NCI-H748 (cell line): ENCODE results near the gene PSMF1.

Source experiments
- DNase-seq: peaks from one replicate; lab custom pipeline; 2025; ENCODE audit not compliant: unreplicated experiment; lab: John Stamatoyannopoulos, UW

The PSMF1 gene

GRCh38 chr20:1188347-1188746, 69.9 kb downstream of the PSMF1 start:
- DNase-seq: no peak

DNA sequence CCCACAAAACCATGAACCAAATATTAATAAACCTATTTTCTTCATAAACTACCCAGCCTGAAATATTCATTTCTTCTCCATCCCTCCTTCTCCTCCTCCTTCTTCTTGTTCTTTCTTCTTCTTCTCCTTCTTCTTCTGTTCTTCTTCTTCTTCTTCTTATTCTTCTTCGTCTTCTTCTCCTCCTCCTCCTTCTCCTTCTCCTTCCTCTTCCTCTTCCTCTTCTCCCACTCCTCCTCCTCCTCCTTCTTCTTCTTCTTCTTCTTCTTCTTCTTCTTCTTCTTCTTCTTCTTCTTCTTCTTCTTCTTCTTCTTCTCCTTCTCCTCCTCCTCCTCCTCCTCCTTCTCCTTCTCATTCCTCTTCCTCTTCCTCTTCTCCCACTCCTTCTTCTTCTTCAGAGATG, 71.4 kb downstream of the PSMF1 start:
- DNase-seq: no peak

- DNase-seq: no peak
Measured at GRCh38 chr20:1190847-1191246, 72.4 kb downstream of the PSMF1 start.

DNA sequence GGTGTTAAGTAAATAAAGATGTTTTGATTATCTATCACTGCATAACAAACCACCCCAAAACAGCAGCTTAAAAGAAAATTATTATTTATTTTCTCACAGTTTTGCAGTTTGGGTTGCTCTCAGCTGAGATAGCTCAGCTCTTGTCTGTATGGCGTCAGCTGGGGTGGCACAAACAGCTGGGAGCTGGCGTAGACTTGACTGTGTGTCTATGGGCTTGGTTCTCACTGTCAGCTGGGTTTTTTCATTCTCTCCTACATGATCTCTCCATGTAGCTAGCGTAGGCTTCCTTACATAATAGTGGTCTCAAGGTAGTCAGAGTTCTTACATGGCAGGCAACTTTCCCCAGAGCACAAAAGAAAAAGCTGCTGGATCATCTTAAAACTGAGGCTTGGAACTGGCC, 72.9 kb downstream of the PSMF1 start:
- no peak for DNase-seq

- no peak for DNase-seq
Measured at GRCh38 chr20:1195226-1195625, 76.8 kb downstream of the PSMF1 start.

GRCh38 chr20:1196634-1197033, 78.2 kb downstream of the PSMF1 start:
- no peak for DNase-seq

- no peak for DNase-seq
Measured at GRCh38 chr20:1197801-1198200, 79.4 kb downstream of the PSMF1 start.

DNA sequence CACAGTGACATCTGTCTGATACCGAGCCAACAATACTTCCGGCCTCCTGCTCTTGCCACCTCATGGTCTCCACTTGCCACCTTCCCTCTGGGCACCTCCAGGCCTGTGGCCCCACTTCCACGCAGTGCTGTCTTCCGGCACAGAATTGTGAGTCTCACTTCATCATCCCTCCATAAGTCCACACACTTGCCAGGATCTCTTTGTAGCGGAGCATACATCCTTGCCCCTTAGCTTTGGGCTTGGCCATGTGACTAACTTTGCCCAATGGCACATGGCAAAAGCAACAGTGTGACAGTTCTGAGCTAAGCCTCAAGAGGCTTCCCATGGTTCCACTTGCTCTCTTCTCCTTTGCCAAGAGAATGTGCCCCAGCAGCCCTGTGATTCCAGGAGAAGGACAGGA, 80.3 kb downstream of the PSMF1 start:
- DNase-seq: no peak

GRCh38 chr20:1199212-1199873, 80.9 kb downstream of the PSMF1 start:
- no peak for DNase-seq

DNA sequence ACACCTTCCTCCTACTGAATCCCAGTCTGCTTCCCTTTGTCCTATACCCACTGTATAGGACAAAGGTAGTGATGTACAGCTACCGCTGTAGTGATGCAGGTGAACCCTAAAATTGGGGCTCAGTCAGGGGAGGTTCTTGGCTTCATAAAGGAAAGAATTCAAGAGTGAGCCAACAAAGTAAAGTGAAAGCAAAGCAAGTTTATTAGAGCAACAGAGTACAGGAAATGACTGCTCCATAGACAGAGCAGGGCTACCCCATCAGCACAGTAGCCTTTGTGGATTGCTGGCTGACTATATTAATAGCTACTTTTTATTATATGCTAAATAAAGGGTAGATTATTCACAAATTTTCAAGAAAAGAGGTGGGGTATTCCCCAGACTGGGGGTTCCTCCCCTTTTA, 81.6 kb downstream of the PSMF1 start:
- no peak for DNase-seq

GRCh38 chr20:1202762-1203504, 84.5 kb downstream of the PSMF1 start, which contains the start of gene C20orf202:
TSS of gene C20orf202 (plus strand) at chr20:1203454. CDS start at chr20:1203586, 132 bp downstream.
- DNase-seq: no peak

DNA sequence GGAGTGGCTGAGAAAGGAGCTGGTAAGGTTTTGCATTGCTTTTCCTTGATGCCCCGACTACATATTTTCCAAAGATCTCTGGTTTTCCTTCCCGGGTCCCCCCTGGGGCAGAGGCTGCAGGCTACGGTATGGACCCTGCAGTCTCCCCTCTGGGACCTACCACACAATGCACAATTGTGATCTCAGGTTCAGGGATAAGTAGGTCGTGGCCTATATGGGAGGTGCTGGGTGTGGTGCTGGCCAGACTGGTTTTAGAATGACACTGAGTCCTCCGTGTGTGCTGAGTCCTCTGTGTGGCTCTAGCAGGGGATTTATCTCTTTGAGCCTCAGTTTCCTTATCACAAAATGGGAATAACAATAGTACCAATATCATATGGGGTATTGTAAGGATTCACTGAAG, 85.2 kb downstream of the PSMF1 start:
- no peak for DNase-seq

DNA sequence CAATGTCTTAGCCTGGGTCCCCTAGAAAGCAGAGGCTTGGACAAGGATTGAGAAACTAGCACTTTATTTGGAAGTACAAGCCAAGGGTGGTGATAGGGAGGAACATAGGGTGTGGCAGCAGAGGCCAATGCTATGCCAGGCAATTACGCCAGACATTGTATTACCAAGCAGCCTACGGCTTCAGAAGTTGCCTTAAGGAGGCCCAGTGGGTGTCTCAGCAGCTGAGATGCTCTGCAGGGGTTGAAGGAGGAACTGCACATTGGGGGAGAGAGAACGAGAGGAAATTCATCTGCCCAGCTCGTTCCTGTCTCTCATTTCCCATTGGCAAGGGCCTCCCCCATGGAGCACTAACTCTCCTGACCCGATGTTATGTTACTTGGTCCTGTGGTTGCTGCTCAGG, 85.7 kb downstream of the PSMF1 start:
- no peak for DNase-seq

GRCh38 chr20:1204576-1204975, 86.2 kb downstream of the PSMF1 start:
- no peak for DNase-seq

GRCh38 chr20:1205802-1206201, 87.4 kb downstream of the PSMF1 start:
- no peak for DNase-seq

- DNase-seq: no peak
Measured at GRCh38 chr20:1206366-1207148, 88.2 kb downstream of the PSMF1 start.

DNA sequence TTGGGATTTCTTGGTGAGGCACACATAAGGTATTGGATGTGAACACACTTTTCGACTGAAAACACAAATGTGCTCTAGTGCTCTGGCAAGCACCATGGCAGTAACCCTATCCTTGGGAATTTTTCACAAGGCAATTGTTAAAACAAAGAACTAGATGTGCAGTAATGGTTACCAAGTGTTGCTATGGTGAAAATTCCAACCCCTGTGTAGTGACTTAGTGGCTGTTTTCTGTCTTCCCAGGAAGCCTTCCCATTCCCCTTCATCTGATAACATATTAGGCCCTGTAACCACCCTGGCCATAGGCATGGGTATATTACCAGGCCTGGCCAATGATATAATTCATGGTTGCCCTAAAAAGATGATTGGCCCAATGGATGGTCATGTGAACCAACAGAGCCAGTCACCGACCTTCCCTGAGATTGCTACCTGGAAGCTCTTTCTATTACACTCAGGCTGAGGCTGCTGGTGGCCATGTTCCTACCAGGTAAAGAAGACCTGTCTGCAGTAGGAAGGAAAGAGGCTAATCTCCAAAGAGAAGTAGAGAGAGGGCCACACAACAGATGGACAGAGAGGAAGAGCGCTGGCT, 89.0 kb downstream of the PSMF1 start:
- no peak for DNase-seq

DNA sequence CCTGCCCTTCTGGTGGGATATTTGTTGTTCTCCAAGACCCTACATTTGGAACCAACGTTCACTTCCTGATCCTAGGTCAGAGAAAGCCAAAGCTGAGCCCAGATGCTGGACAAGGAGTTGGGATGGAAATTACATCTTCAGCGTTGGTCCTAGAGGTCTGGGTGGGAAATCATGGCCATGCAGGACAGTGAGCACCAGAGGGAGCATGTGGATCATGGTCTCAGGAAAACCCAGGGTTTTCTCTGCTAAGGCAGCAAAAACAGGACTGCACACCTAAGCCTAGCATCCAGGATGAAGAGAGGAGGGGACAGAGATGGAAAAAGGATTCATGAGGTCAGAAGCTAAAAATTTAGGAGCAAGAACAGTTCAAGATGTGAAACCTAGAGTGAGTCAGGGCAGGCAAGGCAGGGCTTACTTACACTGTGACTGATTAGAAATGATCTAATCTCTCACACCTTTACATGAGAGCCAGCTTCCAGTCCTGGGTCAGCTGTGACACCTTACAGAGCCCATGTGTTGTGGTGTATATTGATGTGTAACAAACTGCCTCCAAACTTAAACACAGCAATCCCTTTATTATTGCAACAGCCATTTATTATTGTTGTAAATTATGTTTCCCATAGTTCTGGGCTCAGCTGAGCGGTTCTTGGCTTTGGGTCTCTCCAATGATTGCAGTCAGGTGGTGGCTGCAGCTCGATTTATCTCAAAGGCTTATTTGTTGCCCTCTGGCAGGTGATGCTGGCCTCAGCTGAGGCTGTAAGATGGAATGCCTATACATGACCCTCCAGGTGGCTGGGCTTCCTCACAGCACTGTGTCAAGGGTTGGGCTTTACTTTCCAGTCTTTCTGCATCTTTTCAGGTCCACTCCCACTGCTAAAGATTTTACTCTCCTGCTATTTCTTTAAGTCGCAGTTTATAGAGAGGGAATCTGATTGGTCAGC, 91.3 kb downstream of the PSMF1 start:
- DNase-seq: no peak

GRCh38 chr20:1210501-1210900, 92.1 kb downstream of the PSMF1 start:
- DNase-seq: no peak

DNA sequence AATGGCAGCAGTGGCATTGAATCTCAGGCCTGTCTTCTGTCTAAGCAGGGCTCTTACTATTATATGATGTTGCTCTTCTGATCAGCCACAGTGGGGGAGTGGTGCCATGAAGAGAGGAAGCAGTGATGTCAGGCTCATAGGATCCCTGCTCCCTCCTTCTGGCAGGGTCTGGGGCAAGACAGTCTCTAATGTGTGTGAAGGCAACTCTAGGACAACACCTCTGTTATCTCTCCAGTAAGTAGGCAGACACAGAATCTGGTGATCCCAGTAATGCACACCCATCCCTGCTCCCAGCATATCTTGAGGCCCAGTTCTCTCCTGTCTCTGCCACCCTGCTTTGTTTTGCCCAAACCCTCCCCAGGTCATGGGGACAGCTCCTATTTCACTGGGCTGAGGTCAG, 93.6 kb downstream of the PSMF1 start:
- DNase-seq: no peak
